KMS-11 (cell line): Measurements from ENCODE around the gene UQCR11.

Source experiments
- H2AFZ ChIP-seq: fragments of 200-600 bp; sonication (generic); 2 replicates; pipeline ENCODE4 v1.6.1; 2016; ENCODE audit warnings: antibody characterized with exemption, mixed run types, low read depth
- H3K27ac ChIP-seq: fragments of 200-600 bp; sonication (generic); 2 replicates; pipeline ENCODE4 v1.6.1; 2016; ENCODE audit warnings: mild to moderate bottlenecking, mixed run types
- H3K27me3 ChIP-seq: fragments of 200-600 bp; sonication (generic); 2 replicates; pipeline ENCODE4 v1.6.1; 2017; ENCODE audit warnings: mild to moderate bottlenecking, low read depth, mixed run types, moderate library complexity; ENCODE audit not compliant: insufficient read depth
- H3K36me3 ChIP-seq: fragments of 200-600 bp; sonication (generic); 2 replicates; pipeline ENCODE4 v1.6.1; 2017; ENCODE audit warnings: mild to moderate bottlenecking, mixed run types; ENCODE audit not compliant: insufficient read depth
- H3K4me1 ChIP-seq: fragments of 200-600 bp; sonication (generic); 2 replicates; pipeline ENCODE4 v1.6.1; 2016; ENCODE audit warnings: mild to moderate bottlenecking, low read depth, mixed run types; ENCODE audit not compliant: poor library complexity, severe bottlenecking
- H3K4me2 ChIP-seq: fragments of 200-600 bp; sonication (generic); 2 replicates; pipeline ENCODE4 v1.7.0; 2016; ENCODE audit warnings: mild to moderate bottlenecking, mixed run types
- H3K4me3 ChIP-seq: fragments of 200-600 bp; sonication (generic); IDR thresholded peaks from 2 replicates; pipeline ENCODE4 v1.6.1; 2017; ENCODE audit warnings: low read depth, low read length, mixed read lengths; ENCODE audit not compliant: insufficient read depth
- H3K79me2 ChIP-seq: fragments of 200-600 bp; sonication (generic); 2 replicates; pipeline ENCODE4 v1.6.1; 2016; ENCODE audit warnings: low read depth, mixed run types; ENCODE audit not compliant: insufficient read depth
- H3K9ac ChIP-seq: fragments of 200-600 bp; sonication (generic); 2 replicates; pipeline ENCODE4 v1.6.1; 2016; ENCODE audit warnings: mild to moderate bottlenecking, mixed run types
- H4K20me1 ChIP-seq: fragments of 200-600 bp; sonication (generic); 2 replicates; pipeline ENCODE4 v1.6.1; 2016; ENCODE audit warnings: mild to moderate bottlenecking, mixed run types; ENCODE audit not compliant: insufficient read depth
- TF ChIP-seq, protein P1 (sequence below): fragments of 200-600 bp; sonication (generic); conservative IDR thresholded peaks from 2 replicates; pipeline ENCODE4 v1.6.1; 2017; ENCODE audit warnings: low read depth, mild to moderate bottlenecking, antibody characterized with exemption, low read length, moderate library complexity, mixed read lengths

The UQCR11 gene

DNA sequence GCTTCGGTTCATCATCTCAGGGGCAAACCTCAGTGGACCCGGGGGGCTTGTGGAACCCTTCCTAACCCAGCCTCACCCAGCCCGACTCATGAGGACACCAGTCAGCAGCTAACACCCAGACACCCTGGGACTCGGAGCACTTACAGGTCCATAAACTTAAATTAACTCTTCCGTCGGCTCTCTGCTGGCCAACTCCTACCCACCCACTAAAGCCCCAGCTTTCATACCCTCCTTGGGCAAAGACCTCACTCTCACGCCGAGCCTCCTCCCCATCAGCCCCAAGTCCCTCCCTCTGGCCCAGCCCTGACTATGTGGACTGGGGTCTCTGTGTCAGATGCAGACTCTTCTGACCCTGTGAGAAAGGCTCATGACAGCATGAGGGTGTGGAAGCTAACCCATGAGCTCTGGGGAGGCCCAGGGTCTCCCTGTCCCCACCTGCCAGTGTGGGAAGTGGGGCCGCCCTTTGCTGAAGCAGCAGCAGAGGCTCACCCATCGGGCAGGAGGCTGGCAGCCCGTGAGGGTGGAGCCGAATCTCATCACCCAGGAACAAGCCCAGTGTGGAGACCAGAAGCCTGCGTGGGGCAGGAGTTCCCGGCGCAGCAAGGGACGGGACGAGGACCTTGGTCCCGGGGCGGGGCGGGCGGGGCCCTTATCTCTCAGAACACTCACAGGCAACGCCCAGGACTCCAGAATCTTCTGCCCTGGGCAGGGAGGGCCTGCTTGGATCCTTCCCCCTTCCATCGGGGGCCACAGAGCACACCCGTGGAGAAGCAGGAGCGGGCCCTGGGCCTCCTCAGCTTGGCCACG, 27.4 kb upstream of the UQCR11 start:
- Histone ChIP-seq H3K79me2 (peaks cover 25% of the 10 kb centered on the region; the same call in 1 of the 2 replicates), H3K27ac (no peak overlapping the region)

DNA sequence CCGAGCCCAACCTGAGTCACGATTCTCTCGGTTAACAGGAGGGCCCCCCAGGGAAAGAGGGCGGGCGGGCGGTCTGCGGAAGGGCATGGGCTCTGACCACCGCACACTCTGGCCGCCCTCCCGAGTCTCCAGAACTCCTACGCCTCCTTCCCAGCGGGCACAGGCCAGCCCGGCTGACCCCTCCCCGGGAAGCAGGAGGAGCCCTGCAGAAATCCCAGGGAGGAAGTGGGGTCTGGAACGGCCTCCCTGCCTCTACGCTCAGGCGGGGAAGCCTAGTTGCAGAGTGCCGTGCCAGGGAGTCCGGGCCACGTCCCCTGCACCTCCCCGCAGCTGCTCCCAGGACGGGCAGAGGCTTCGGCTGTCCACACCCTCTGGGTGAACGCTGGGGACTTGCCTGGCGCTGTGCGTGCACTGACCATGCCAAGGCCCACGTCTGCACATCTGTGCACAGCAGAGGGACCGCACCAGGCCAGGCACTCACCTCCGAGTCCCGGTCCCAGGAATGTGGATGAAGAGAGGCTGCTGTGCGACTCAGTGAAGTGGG, 26.4 kb upstream of the UQCR11 start:
- Histone ChIP-seq H3K27me3 (no peaks in the 10 kb centered on the region), H3K4me2 (no peak overlapping the region), H4K20me1 (no peaks in the 10 kb centered on the region), H3K79me2 (peaks cover 15% of the 10 kb centered on the region; the same call in 1 of the 2 replicates), H3K4me1 (no peaks in the 10 kb centered on the region), H3K36me3 (no peaks in the 10 kb centered on the region), H3K4me3 (no peak overlapping the region), H2AFZ (no peak overlapping the region), H3K27ac (no peak overlapping the region), H3K9ac (no peak overlapping the region)
- TF ChIP-seq, protein P1, sequence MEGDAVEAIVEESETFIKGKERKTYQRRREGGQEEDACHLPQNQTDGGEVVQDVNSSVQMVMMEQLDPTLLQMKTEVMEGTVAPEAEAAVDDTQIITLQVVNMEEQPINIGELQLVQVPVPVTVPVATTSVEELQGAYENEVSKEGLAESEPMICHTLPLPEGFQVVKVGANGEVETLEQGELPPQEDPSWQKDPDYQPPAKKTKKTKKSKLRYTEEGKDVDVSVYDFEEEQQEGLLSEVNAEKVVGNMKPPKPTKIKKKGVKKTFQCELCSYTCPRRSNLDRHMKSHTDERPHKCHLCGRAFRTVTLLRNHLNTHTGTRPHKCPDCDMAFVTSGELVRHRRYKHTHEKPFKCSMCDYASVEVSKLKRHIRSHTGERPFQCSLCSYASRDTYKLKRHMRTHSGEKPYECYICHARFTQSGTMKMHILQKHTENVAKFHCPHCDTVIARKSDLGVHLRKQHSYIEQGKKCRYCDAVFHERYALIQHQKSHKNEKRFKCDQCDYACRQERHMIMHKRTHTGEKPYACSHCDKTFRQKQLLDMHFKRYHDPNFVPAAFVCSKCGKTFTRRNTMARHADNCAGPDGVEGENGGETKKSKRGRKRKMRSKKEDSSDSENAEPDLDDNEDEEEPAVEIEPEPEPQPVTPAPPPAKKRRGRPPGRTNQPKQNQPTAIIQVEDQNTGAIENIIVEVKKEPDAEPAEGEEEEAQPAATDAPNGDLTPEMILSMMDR = no peak

More for the DNA sequence above, 27.4 kb upstream of the UQCR11 start:
- no peaks in the 10 kb centered on the region for H3K36me3 ChIP-seq
- H3K4me2 ChIP-seq = no peak overlapping the region
- H3K4me1 ChIP-seq = no peaks in the 10 kb centered on the region
- no peak overlapping the region for H3K9ac ChIP-seq
- TF ChIP-seq, protein P1 = no peak
- H4K20me1 ChIP-seq = no peaks in the 10 kb centered on the region
- H3K27me3 ChIP-seq = no peaks in the 10 kb centered on the region
- no peak overlapping the region for H3K4me3 ChIP-seq
- H2AFZ ChIP-seq = no peak overlapping the region

DNA sequence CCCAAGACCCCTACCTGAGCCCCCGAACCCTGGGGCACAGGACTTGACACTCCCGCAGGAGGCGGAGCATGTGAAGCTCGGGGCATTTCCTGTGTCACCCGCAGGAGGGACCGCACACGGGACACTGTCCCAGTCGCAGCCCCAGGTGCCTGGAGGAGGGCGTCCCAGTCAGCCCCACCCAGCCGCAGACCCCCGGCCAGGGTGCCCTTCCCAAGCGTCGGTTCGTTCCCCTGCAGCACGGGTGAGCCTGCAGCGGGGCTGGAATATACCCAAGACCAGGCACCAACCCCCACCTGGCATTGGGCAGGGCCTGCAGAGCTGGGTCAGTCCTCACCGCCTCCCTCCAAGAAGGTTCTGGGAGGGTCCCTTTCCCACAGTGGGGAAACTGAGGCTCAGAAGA, 25.5 kb upstream of the UQCR11 start:
- Histone ChIP-seq H3K4me3 (no peak overlapping the region), H3K27me3 (no peaks in the 10 kb centered on the region), H2AFZ (no peak overlapping the region), H3K79me2 (peaks cover 7% of the 10 kb centered on the region; the same call in 1 of the 2 replicates), H4K20me1 (no peaks in the 10 kb centered on the region), H3K36me3 (no peaks in the 10 kb centered on the region), H3K9ac (no peak overlapping the region), H3K4me1 (no peaks in the 10 kb centered on the region), H3K27ac (no peak overlapping the region), H3K4me2 (no peak overlapping the region)
- TF ChIP-seq, protein P1 = no peak

DNA sequence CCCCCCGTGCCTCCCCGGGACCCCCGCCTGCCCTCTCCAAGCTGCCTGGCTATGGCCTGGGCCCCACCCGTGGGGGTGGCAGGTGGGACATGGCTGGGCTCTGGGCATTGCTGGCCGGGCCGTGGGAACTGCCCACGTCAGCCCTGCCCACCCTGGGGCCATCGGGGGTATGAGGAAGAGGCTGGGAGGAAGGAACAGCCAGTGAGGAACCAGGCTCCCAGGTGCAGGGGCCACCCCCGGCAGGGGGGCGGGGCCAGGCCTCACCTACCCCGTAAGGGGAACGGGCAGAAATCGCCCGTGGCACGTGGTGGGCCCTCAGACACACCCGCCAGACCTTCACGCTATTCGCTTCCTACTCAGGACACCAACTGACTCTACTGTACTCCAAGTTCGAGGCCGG, 24.8 kb upstream of the UQCR11 start:
- Histone ChIP-seq H3K27ac (no peak overlapping the region), H3K9ac (no peak overlapping the region), H3K4me3 (no peak overlapping the region), H3K27me3 (no peaks in the 10 kb centered on the region), H4K20me1 (no peaks in the 10 kb centered on the region), H3K4me2 (no peak overlapping the region), H3K79me2 (peaks cover 5% of the 10 kb centered on the region; the same call in 1 of the 2 replicates), H3K36me3 (no peaks in the 10 kb centered on the region), H3K4me1 (no peaks in the 10 kb centered on the region), H2AFZ (no peak overlapping the region)
- TF ChIP-seq, protein P1 = no peak
